Chondrocyte (in vitro differentiated cells): ENCODE measurements around the gene ADGRG1. TPM values are rescaled to one million over a fixed set of nuclear protein-coding genes. Genes with fewer than 3 reads are reported as not detected.

Experiments
- DNase-seq: peaks from one replicate; pipeline ENCODE4 v3.0.0; 2021; ENCODE audit warnings: mixed read lengths, low spot score
- H3K27ac Mint-ChIP-seq: one replicate; pipeline ENCODE4 v1.8.0; 2021; ENCODE audit warnings: mild to moderate bottlenecking, moderate library complexity, mixed read lengths; ENCODE audit not compliant: unreplicated experiment
- H3K27me3 Mint-ChIP-seq: 2 replicates; pipeline ENCODE4 v1.8.0; 2021; ENCODE audit warnings: low read depth, mixed read lengths
- H3K36me3 Mint-ChIP-seq: 2 replicates; pipeline ENCODE4 v1.8.0; 2021; ENCODE audit warnings: low read depth, mixed read lengths
- H3K4me1 Mint-ChIP-seq: 2 replicates; pipeline ENCODE4 v1.8.0; 2021; ENCODE audit warnings: low read depth, mild to moderate bottlenecking, mixed read lengths
- H3K4me3 Mint-ChIP-seq: one replicate; pipeline ENCODE4 v1.8.0; 2021; ENCODE audit warnings: mild to moderate bottlenecking, moderate library complexity, mixed read lengths; ENCODE audit not compliant: unreplicated experiment
- H3K9me3 Mint-ChIP-seq: 2 replicates; pipeline ENCODE4 v1.8.0; 2021; ENCODE audit warnings: low read depth, mixed read lengths
- total RNA-seq: library from RNA; stranded (reverse); gene quantifications from 3 replicates; pipeline ENCODE4 v1.2.1, GENCODE V29; 2021
- TF ChIP-seq, protein P1 (sequence below): fragments of 200-600 bp; sonication (generic); IDR thresholded peaks from 2 replicates; pipeline ENCODE4 v1.5.0; 2021; ENCODE audit warnings: antibody characterized with exemption, mild to moderate bottlenecking, moderate library complexity

The ADGRG1 gene
- total RNA-seq, 1 donor from 2014 or later = 57.8 TPM

DNA sequence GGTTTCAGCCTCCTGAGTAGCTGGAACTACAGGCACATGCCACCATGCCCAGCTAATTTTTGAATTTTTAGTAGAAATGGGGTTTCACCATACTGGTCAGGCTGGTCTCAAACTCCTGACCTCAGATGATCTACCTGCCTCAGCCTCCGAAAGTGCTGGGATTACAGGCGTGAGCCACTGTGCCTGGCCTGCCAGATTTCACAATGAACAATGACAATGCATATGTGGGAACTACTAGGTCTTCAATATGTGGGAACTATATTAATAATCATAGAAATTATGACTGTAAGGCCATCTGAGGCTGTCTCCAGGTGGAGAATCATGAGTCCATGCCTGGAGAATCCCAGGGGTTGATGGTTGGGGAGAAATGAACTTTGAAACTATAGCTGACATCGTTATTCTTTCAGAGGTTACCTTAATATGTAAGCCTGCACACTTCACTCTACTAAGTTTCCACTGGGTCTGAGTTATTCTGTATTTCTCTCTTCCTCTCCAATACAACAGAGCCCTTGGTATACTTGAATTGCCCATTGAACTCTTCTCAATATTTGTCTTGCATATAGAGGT, 59.0 kb downstream of the ADGRG1 start:
- TF ChIP-seq, protein P1, sequence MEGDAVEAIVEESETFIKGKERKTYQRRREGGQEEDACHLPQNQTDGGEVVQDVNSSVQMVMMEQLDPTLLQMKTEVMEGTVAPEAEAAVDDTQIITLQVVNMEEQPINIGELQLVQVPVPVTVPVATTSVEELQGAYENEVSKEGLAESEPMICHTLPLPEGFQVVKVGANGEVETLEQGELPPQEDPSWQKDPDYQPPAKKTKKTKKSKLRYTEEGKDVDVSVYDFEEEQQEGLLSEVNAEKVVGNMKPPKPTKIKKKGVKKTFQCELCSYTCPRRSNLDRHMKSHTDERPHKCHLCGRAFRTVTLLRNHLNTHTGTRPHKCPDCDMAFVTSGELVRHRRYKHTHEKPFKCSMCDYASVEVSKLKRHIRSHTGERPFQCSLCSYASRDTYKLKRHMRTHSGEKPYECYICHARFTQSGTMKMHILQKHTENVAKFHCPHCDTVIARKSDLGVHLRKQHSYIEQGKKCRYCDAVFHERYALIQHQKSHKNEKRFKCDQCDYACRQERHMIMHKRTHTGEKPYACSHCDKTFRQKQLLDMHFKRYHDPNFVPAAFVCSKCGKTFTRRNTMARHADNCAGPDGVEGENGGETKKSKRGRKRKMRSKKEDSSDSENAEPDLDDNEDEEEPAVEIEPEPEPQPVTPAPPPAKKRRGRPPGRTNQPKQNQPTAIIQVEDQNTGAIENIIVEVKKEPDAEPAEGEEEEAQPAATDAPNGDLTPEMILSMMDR = no peak
- DNase-seq = no peak
- no peak overlapping the region for H3K27ac Mint-ChIP-seq

DNA sequence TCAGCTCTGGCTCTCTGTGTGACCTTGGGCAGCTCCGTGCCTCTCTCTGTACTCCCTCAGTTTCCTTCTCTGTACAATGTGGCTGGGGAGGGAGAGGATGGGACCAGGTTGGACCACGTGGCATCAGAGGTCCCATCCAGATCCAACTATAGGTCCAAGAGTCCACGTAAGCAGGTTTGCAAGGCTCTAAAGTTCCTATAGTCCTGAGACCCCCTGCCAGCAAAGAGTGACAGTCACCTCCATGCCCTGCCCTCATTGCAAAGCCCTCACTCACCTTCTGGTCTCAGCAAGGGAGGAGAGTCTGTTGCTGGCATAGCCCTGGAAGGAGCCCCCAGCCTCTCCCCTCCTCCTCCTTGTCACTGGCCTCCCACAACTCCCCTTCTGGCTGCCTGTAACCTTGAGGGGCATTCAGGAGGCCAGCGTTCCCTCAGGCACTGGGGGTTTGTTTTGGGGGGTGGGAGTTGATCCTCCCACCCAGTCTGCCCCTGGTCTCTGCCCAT, 60.1 kb downstream of the ADGRG1 start:
- H3K27ac Mint-ChIP-seq = no peak overlapping the region
- peaks cover 7% of the 10 kb centered on the region for H3K27me3 Mint-ChIP-seq
- TF ChIP-seq, protein P1 = no peak
- H3K36me3 Mint-ChIP-seq = no peaks in the 10 kb centered on the region
- no peak overlapping the region for H3K4me3 Mint-ChIP-seq
- no peaks in the 10 kb centered on the region for H3K4me1 Mint-ChIP-seq
- DNase-seq = no peak
- H3K9me3 Mint-ChIP-seq = no peaks in the 10 kb centered on the region

More for the DNA sequence above, 59.0 kb downstream of the ADGRG1 start:
- Mint-ChIP-seq H3K27me3 (peaks cover 6% of the 10 kb centered on the region), H3K4me3 (no peak overlapping the region), H3K9me3 (no peaks in the 10 kb centered on the region), H3K4me1 (no peaks in the 10 kb centered on the region), H3K36me3 (no peaks in the 10 kb centered on the region)

GRCh38 chr16:57688987-57689761, 60.7 kb downstream of the ADGRG1 start:
- TF ChIP-seq, protein P1 = no peak
- H3K4me1 Mint-ChIP-seq = no peaks in the 10 kb centered on the region
- H3K27ac Mint-ChIP-seq = no peak overlapping the region
- DNase-seq = peak; percentile 75
- H3K4me3 Mint-ChIP-seq = no peak overlapping the region
- H3K9me3 Mint-ChIP-seq = no peaks in the 10 kb centered on the region
- peaks cover 7% of the 10 kb centered on the region for H3K27me3 Mint-ChIP-seq
- H3K36me3 Mint-ChIP-seq = no peaks in the 10 kb centered on the region

- Mint-ChIP-seq H3K36me3 (no peaks in the 10 kb centered on the region), H3K27me3 (peaks cover 7% of the 10 kb centered on the region), H3K27ac (no peak overlapping the region), H3K4me3 (no peak overlapping the region), H3K4me1 (peaks cover 2% of the 10 kb centered on the region), H3K9me3 (no peaks in the 10 kb centered on the region)
- no peak for DNase-seq
- TF ChIP-seq, protein P1 = no peak
Measured at GRCh38 chr16:57689762-57690558, 61.5 kb downstream of the ADGRG1 start.

DNA sequence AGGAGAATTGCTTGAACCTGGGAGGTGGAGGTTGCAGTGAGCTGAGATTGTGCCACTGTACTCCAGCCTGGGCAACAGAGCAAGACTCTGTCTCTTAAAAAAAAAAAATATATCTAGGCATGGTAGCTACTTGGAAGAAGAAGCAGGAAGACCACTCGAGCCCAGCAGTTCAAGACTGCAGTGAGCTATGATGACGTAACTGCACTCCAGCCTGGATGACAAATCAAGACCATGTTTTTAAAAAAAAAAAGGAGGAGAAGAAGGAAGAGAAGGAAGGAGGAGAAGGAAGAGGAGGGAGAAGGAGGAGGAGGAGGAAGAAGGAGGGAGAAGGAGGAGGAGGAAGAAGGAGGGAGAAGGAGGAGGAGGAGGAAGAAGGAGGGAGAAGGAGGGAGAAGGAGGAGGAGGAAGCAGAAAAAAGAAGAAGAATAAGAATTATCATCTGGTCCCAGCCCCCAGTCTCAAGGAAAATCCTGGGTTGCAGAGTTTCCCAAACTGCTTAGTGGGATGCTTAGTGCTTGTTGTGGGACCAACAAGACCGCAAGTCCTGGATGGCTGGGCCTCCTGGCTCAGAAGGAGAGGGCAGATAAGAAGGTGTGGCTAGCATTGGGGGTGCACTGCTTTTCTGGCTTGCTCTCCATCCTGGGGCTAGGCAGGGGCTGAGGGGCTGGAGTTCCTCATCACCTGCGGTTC, 62.5 kb downstream of the ADGRG1 start:
- peaks cover 2% of the 10 kb centered on the region for H3K4me1 Mint-ChIP-seq
- no peak overlapping the region for H3K4me3 Mint-ChIP-seq
- TF ChIP-seq, protein P1 = no peak
- H3K27ac Mint-ChIP-seq = no peak overlapping the region
- H3K36me3 Mint-ChIP-seq = no peaks in the 10 kb centered on the region
- H3K27me3 Mint-ChIP-seq = peaks cover 7% of the 10 kb centered on the region
- no peak for DNase-seq
- no peaks in the 10 kb centered on the region for H3K9me3 Mint-ChIP-seq
